Trophoblast cell (in vitro differentiated cells and primary cell): Measurements from ENCODE around the gene LRBA.

Experiments
- DNase-seq, 2 donors: peaks; one replicate each; pipeline ENCODE4 v3.0.0-alpha.2; 2016
- H2AFZ ChIP-seq: 2 replicates; pipeline ENCODE4 v1.6.1; 2013; ENCODE audit warnings: low read length, moderate library complexity, mild to moderate bottlenecking; ENCODE audit not compliant: insufficient read depth, poor library complexity
- H2AK5ac ChIP-seq: 2 replicates; pipeline ENCODE4 v1.6.1; 2013; ENCODE audit warnings: mild to moderate bottlenecking, low read length
- H2BK120ac ChIP-seq: 2 replicates; pipeline ENCODE4 v1.6.1; 2013; ENCODE audit warnings: low read length, mild to moderate bottlenecking, moderate library complexity; ENCODE audit not compliant: insufficient read depth, poor library complexity
- H2BK12ac ChIP-seq: 2 replicates; pipeline ENCODE4 v1.6.1; 2013; ENCODE audit warnings: mild to moderate bottlenecking, low read length, moderate library complexity
- H2BK5ac ChIP-seq: 2 replicates; pipeline ENCODE4 v1.6.1; 2013; ENCODE audit warnings: low read length, low read depth, moderate library complexity, mild to moderate bottlenecking; ENCODE audit not compliant: poor library complexity
- H3K14ac ChIP-seq: 2 replicates; pipeline ENCODE4 v1.6.1; 2013; ENCODE audit warnings: mild to moderate bottlenecking, low read length
- H3K18ac ChIP-seq: 2 replicates; pipeline ENCODE4 v1.6.1; 2013; ENCODE audit warnings: mild to moderate bottlenecking, low read length
- H3K23ac ChIP-seq: 2 replicates; pipeline ENCODE4 v1.6.1; 2013; ENCODE audit warnings: low read length
- H3K27ac ChIP-seq: 2 replicates; pipeline ENCODE4 v1.5.1; 2013; ENCODE audit warnings: low read depth, mild to moderate bottlenecking, inconsistent platforms, low read length, moderate library complexity
- H3K27me3 ChIP-seq: 2 replicates; pipeline ENCODE4 v1.6.1; 2013; ENCODE audit warnings: inconsistent platforms, mild to moderate bottlenecking, low read length, moderate library complexity; ENCODE audit not compliant: insufficient read depth
- H3K36me3 ChIP-seq, 2 experiments: 1 replicate in 1 of 2; 2 replicates in 1 of 2; pipeline ENCODE4 v1.6.1; 2013; ENCODE audit warnings: low read length in 2 of 2, mild to moderate bottlenecking in 2 of 2, moderate library complexity in 1 of 2; ENCODE audit not compliant: insufficient read depth in 2 of 2, control insufficient read depth in 1 of 2
- H3K4ac ChIP-seq: 2 replicates; pipeline ENCODE4 v1.6.1; 2013; ENCODE audit warnings: low read depth, mild to moderate bottlenecking, low read length, moderate library complexity
- H3K4me1 ChIP-seq, 2 experiments: 1 replicate in 1 of 2; 2 replicates in 1 of 2; pipeline ENCODE4 v1.6.1; 2013; ENCODE audit warnings: low read length in 2 of 2, mild to moderate bottlenecking in 2 of 2, moderate library complexity in 1 of 2; ENCODE audit not compliant: insufficient read depth in 2 of 2, control insufficient read depth in 1 of 2
- H3K4me2 ChIP-seq: 2 replicates; pipeline ENCODE4 v1.6.1; 2013; ENCODE audit warnings: inconsistent platforms, mild to moderate bottlenecking, low read length, moderate library complexity
- H3K4me3 ChIP-seq: 2 replicates; pipeline ENCODE4 v1.5.1; 2013; ENCODE audit warnings: mild to moderate bottlenecking, low read depth, low read length, inconsistent platforms
- H3K79me1 ChIP-seq: one replicate; pipeline ENCODE4 v1.6.1; 2013; ENCODE audit warnings: low read length
- H3K79me2 ChIP-seq: 2 replicates; pipeline ENCODE4 v1.6.1; 2013; ENCODE audit warnings: low read length, mild to moderate bottlenecking; ENCODE audit not compliant: control insufficient read depth, insufficient read depth, poor library complexity
- H3K9ac ChIP-seq: 2 replicates; pipeline ENCODE4 v1.6.1; 2013; ENCODE audit warnings: mild to moderate bottlenecking, low read length
- H3K9me3 ChIP-seq: 2 replicates; pipeline ENCODE4 v1.6.1; 2013; ENCODE audit warnings: low read depth, mild to moderate bottlenecking, control low read depth, inconsistent platforms, low read length; ENCODE audit not compliant: insufficient read depth
- H4K12ac ChIP-seq: 2 replicates; pipeline ENCODE4 v1.6.1; 2013; ENCODE audit warnings: low read depth, mild to moderate bottlenecking, low read length, moderate library complexity
- H4K8ac ChIP-seq: 2 replicates; pipeline ENCODE4 v1.6.1; 2013; ENCODE audit warnings: low read depth, mild to moderate bottlenecking, low read length, moderate library complexity
- H4K91ac ChIP-seq: one replicate; pipeline ENCODE4 v1.6.1; 2013; ENCODE audit warnings: low read depth, mild to moderate bottlenecking, low read length, moderate library complexity
- WGBS: extraction: QIAGEN DNeasy Blood & Tissue Kit; methylation state at CpG from one replicate; pipeline ENCODE4 v1.1.7; 2013; ENCODE audit warnings: missing lambda C conversion rate; ENCODE audit not compliant: insufficient read length, insufficient coverage; ENCODE audit errors: extremely low coverage; 5-methylcytosine and 5-hydroxymethylcytosine counted together

The LRBA gene

DNA sequence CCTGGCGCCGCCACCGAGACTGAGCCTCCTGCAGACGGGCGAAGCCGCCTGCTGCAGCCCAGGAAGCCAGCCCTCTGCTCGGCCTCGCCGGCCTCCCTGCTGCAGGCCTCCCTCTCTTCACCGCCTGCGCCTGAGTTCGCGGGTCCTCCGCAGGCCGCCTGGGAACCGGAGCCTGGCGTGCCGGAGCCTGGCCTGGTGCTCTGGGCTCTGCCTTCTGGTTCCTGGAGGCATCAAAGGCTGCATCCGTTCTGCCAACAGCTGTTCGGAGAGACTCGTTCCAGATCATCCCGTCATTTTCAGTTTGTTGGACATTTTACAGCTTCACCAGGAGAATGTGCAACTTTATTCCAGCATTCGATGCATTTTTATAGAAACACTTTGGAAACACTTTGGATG, 758.9 kb downstream of the LRBA start:
- no peak for DNase-seq
- Histone ChIP-seq H3K9me3 (peaks cover 5% of the 10 kb centered on the region), H4K8ac (no peak overlapping the region), H3K18ac (no peak overlapping the region), H3K9ac (no peak overlapping the region), H3K4me3 (no peak overlapping the region), H2BK120ac (no peak overlapping the region), H2AFZ (no peak overlapping the region), H4K91ac (no peak overlapping the region), H3K27ac (no peak overlapping the region), H4K12ac (no peak overlapping the region), H3K4ac (no peak overlapping the region), H2BK12ac (no peak overlapping the region), H2AK5ac (no peak overlapping the region), H3K36me3 (peaks cover 0 to 3% of the 10 kb centered on the region in 2 experiments), H3K79me1 (no peaks in the 10 kb centered on the region), H3K4me1 (peaks cover 0 to 2% of the 10 kb centered on the region in 2 experiments), H2BK5ac (no peak overlapping the region), H3K27me3 (no peaks in the 10 kb centered on the region), H3K4me2 (no peak overlapping the region), H3K79me2 (no peaks in the 10 kb centered on the region), H3K23ac (no peak overlapping the region), H3K14ac (no peak overlapping the region)
- no CpG with 5 or more reads among the region's 23 CpGs for WGBS

DNA sequence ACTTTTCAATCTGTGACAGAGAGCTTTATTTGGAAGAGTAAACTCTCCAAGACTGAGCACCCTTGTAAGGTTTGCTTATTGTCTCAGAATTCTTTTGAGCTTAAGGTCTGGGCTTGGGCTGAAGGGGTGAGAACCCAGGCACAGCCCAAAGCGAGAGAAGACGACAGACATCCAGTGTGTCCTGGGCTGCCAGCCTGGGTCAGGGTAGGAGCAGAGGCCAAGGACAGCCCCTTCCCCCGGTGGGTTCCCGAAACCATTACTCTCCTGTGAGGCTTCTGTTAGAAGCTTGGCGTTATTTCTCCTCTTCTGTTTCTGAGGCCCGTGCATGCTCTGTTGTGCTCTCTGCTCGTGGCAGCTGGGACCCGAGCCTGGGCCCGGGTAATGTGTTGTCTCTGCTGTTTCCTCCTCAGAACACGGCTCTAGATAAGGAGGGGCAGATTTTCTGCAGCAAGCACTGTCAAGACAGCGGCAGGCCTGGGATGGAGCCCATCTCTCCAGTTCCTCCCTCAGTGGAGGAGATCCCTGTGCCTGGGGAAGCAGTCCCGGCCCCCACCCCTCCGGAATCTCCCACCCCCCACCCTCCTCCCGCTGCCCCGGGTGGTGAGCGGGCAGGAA, 759.4 kb downstream of the LRBA start:
- no peak for DNase-seq

DNA sequence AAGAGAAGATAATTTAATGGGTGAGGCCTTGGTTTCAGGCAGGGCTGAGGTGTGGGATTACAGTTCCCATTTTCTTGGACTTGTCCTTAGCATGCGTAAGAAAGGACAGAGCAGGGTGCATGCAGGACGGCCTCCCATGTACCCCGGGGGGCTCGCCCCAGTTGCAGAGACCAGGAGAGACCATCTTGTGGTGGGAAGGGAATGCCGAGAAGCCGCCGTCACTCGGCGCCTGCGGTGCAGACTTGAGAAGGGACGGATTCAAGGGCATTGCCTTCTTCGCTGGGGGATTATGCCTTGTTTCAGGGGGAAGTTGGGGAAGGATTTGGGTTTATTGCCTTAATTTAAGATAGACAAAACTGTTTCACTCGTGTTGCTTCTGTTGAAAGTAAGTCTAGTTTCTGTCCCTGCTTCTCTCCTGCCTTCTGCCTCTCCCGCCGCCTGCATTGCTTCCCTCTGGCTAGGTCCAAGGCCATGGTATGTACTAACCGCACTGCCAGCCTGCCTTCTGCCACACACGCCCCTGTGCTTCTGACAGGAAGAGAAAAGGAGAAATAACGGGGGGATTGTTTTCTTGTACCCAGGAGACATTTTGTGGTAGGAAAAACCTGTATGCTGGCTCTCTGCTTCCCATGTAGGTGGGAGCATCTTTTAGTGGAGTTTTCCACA, 761.0 kb downstream of the LRBA start:
- Histone ChIP-seq H3K79me2 (no peaks in the 10 kb centered on the region), H3K4me3 (no peak overlapping the region), H4K12ac (no peak overlapping the region), H3K79me1 (no peaks in the 10 kb centered on the region), H3K27me3 (no peaks in the 10 kb centered on the region), H2BK120ac (no peak overlapping the region), H3K4ac (no peak overlapping the region), H3K27ac (no peak overlapping the region), H3K23ac (no peak overlapping the region), H3K36me3 (no peaks in the 10 kb centered on the region), H2AK5ac (no peak overlapping the region), H3K9me3 (peaks cover 5% of the 10 kb centered on the region), H2AFZ (no peak overlapping the region), H3K18ac (no peak overlapping the region), H3K4me1 (peaks cover 0 to 2% of the 10 kb centered on the region in 2 experiments), H3K9ac (no peak overlapping the region), H4K91ac (no peak overlapping the region), H4K8ac (no peak overlapping the region), H2BK5ac (no peak overlapping the region), H3K4me2 (no peak overlapping the region), H2BK12ac (no peak overlapping the region), H3K14ac (no peak overlapping the region)
- no peak for DNase-seq
- no CpG with 5 or more reads among the region's 18 CpGs for WGBS

More for the DNA sequence above, 759.4 kb downstream of the LRBA start:
- peaks cover 0 to 2% of the 10 kb centered on the region in 2 experiments for H3K4me1 ChIP-seq
- no peak overlapping the region for H2AFZ ChIP-seq
- no peak overlapping the region for H3K27ac ChIP-seq
- no peaks in the 10 kb centered on the region for H3K79me1 ChIP-seq
- H3K4ac ChIP-seq: no peak overlapping the region
- H3K79me2 ChIP-seq: no peaks in the 10 kb centered on the region
- no peak overlapping the region for H3K4me2 ChIP-seq
- H3K23ac ChIP-seq: no peak overlapping the region
- WGBS: no CpG with 5 or more reads among the region's 16 CpGs
- H4K8ac ChIP-seq: no peak overlapping the region
- no peak overlapping the region for H2BK120ac ChIP-seq
- H3K36me3 ChIP-seq: peaks cover 0 to 3% of the 10 kb centered on the region in 2 experiments
- H3K27me3 ChIP-seq: no peaks in the 10 kb centered on the region
- no peak overlapping the region for H2BK12ac ChIP-seq
- no peak overlapping the region for H3K14ac ChIP-seq
- no peak overlapping the region for H4K91ac ChIP-seq
- H3K18ac ChIP-seq: no peak overlapping the region
- H2BK5ac ChIP-seq: no peak overlapping the region
- no peak overlapping the region for H2AK5ac ChIP-seq
- H3K9ac ChIP-seq: no peak overlapping the region
- peaks cover 5% of the 10 kb centered on the region for H3K9me3 ChIP-seq
- H4K12ac ChIP-seq: no peak overlapping the region
- H3K4me3 ChIP-seq: no peak overlapping the region

DNA sequence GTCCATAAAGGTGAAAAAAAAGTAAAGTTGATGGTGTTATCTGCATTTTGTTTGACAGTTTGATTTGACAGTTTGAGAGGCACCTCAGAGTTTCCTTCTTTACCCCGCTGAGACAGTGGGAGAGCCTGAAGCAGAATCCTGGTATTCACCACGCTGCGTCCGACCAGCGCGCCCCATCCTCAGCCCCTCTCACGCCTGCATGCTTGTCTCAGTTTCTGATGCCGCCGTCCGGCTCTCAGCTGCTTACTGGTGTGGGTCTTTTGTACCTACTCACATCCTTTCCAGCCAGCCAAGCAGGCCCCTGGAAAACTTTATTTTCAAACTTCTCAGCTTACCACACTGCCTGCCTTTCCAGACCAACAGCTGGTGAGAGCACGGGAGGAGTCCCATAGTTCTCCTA, 761.7 kb downstream of the LRBA start:
- H3K9me3 ChIP-seq: peaks cover 5% of the 10 kb centered on the region
- H3K18ac ChIP-seq: no peak overlapping the region
- H2BK12ac ChIP-seq: no peak overlapping the region
- no peak overlapping the region for H3K14ac ChIP-seq
- no CpG with 5 or more reads among the region's 11 CpGs for WGBS
- H3K27ac ChIP-seq: no peak overlapping the region
- H2BK120ac ChIP-seq: no peak overlapping the region
- H3K4me2 ChIP-seq: no peak overlapping the region
- H4K8ac ChIP-seq: no peak overlapping the region
- no peak overlapping the region for H3K4me3 ChIP-seq
- H3K36me3 ChIP-seq: no peaks in the 10 kb centered on the region
- H2AFZ ChIP-seq: no peak overlapping the region
- no peak for DNase-seq
- no peak overlapping the region for H3K9ac ChIP-seq
- no peaks in the 10 kb centered on the region for H3K27me3 ChIP-seq
- no peak overlapping the region for H3K23ac ChIP-seq
- no peak overlapping the region for H4K12ac ChIP-seq
- no peaks in the 10 kb centered on the region for H3K79me1 ChIP-seq
- no peak overlapping the region for H4K91ac ChIP-seq
- peaks cover 0 to 2% of the 10 kb centered on the region in 2 experiments for H3K4me1 ChIP-seq
- no peak overlapping the region for H2AK5ac ChIP-seq
- no peak overlapping the region for H3K4ac ChIP-seq
- H2BK5ac ChIP-seq: no peak overlapping the region
- no peaks in the 10 kb centered on the region for H3K79me2 ChIP-seq
